ENCODE results near the gene SRGAP3.

Gene SRGAP3

GRCh38 chr3:9251055-9251786 is 1.8 kb upstream of the SRGAP3 start:
- no peak for DNase-seq

GRCh38 chr3:9250236-9250635 is 790 bp upstream of the SRGAP3 start:
- DNase-seq = no peak

- DNase-seq = no peak
Measured at GRCh38 chr3:9248522-9249271, 749 bp downstream of the SRGAP3 start.

GRCh38 chr3:9247941-9248521 is 1.4 kb downstream of the SRGAP3 start:
- no peak for DNase-seq

GRCh38 chr3:9247361-9247940 is 2.0 kb downstream of the SRGAP3 start:
- no peak for DNase-seq

GRCh38 chr3:9246189-9246588 is 3.3 kb downstream of the SRGAP3 start:
- DNase-seq = no peak

GRCh38 chr3:9244495-9245183 is 4.8 kb downstream of the SRGAP3 start:
- DNase-seq = no peak

- DNase-seq = no peak
Measured at GRCh38 chr3:9241956-9242355, 7.5 kb downstream of the SRGAP3 start.

- DNase-seq = no peak
Measured at GRCh38 chr3:9239680-9240079, 9.8 kb downstream of the SRGAP3 start.

GRCh38 chr3:9238721-9239295 is 10.6 kb downstream of the SRGAP3 start:
- no peak for DNase-seq

- DNase-seq = no peak
Measured at GRCh38 chr3:9238276-9238675, 11.2 kb downstream of the SRGAP3 start.

GRCh38 chr3:9233814-9234600 is 15.4 kb downstream of the SRGAP3 start:
- no peak for DNase-seq

GRCh38 chr3:9233101-9233500 is 16.3 kb downstream of the SRGAP3 start:
- DNase-seq = no peak

GRCh38 chr3:9231937-9232336 is 17.5 kb downstream of the SRGAP3 start:
- DNase-seq = no peak

GRCh38 chr3:9231471-9231870 is 18.0 kb downstream of the SRGAP3 start:
- DNase-seq = no peak

- DNase-seq = no peak
Measured at GRCh38 chr3:9231006-9231405, 18.4 kb downstream of the SRGAP3 start.

- DNase-seq = no peak
Measured at GRCh38 chr3:9230596-9230995, 18.9 kb downstream of the SRGAP3 start.

- no peak for DNase-seq
Measured at GRCh38 chr3:9229879-9230278, 19.6 kb downstream of the SRGAP3 start.

GRCh38 chr3:9229325-9229724 is 20.1 kb downstream of the SRGAP3 start:
- no peak for DNase-seq

- DNase-seq = no peak
Measured at GRCh38 chr3:9226326-9226725, 23.1 kb downstream of the SRGAP3 start.

GRCh38 chr3:9225268-9225667 is 24.2 kb downstream of the SRGAP3 start:
- no peak for DNase-seq

- no peak for DNase-seq
Measured at GRCh38 chr3:9224490-9224889, 25.0 kb downstream of the SRGAP3 start.
